H1 (cell line): ENCODE data around the gene RYK. TPM values are rescaled to one million over a fixed set of nuclear protein-coding genes. Genes with fewer than 3 reads are reported as not detected.

Experiments used
- CTCF ChIA-PET: fragments of 300-600 bp; sonication (Branson Sonifier 250); formaldehyde crosslinking; loops from one replicate; lab custom pipeline; 2021; ENCODE audit not compliant: partially characterized antibody; lab: Charles Lee
- POLR2A ChIA-PET: fragments of 300-600 bp; sonication (Branson Sonifier 250); formaldehyde crosslinking; loops from one replicate; lab custom pipeline; 2021; ENCODE audit warnings: inconsistent platforms; ENCODE audit not compliant: partially characterized antibody; lab: Charles Lee
- DNase-seq, 2 experiments: peaks; one replicate each; pipeline versions ENCODE4 v3.0.0 to v3.0.0-alpha.2; 2010 to 2022; ENCODE audit warnings: low spot score in 2 of 2, low read depth in 1 of 2, mixed read lengths in 1 of 2
- FAIRE-seq: peaks from 2 replicates; lab custom pipeline; 2011; peaks lifted over from hg19 to GRCh38; lab: Jason Lieb, UNC
- H2AFZ ChIP-seq: 2 replicates; pipeline ENCODE4 v1.8.1; 2012; ENCODE audit warnings: low read length, inconsistent platforms
- H2AK5ac ChIP-seq: 2 replicates; pipeline ENCODE4 v1.6.1; 2013; ENCODE audit warnings: low read depth, low read length
- H2BK120ac ChIP-seq: replicated peaks from 2 replicates; pipeline ENCODE3; 2013; ENCODE audit warnings: low read depth, low read length, inconsistent platforms
- H2BK12ac ChIP-seq: 2 replicates; pipeline ENCODE4 v1.6.1; 2013; ENCODE audit warnings: low read depth, low read length
- H2BK15ac ChIP-seq: 2 replicates; pipeline ENCODE4 v1.6.1; 2013; ENCODE audit warnings: low read length
- H2BK20ac ChIP-seq: 2 replicates; pipeline ENCODE4 v1.6.1; 2013; ENCODE audit warnings: low read length
- H2BK5ac ChIP-seq: 2 replicates; pipeline ENCODE4 v1.6.1; 2013; ENCODE audit warnings: low read depth, low read length
- H3K14ac ChIP-seq: 2 replicates; pipeline ENCODE4 v1.6.1; 2013; ENCODE audit warnings: inconsistent platforms; ENCODE audit not compliant: insufficient read length
- H3K18ac ChIP-seq: 2 replicates; pipeline ENCODE4 v1.6.1; 2013; ENCODE audit warnings: low read length; ENCODE audit errors: extremely low read depth
- H3K23ac ChIP-seq: 2 replicates; pipeline ENCODE4 v1.6.1; 2013; ENCODE audit warnings: inconsistent platforms; ENCODE audit not compliant: insufficient read length
- H3K23me2 ChIP-seq: 2 replicates; pipeline ENCODE4 v1.6.1; 2013; ENCODE audit warnings: low read depth, low read length
- H3K27ac ChIP-seq: 2 replicates; pipeline ENCODE4 v1.6.1; 2011; ENCODE audit warnings: low read depth, low read length, inconsistent platforms
- H3K27me3 ChIP-seq, 4 experiments: replicated peaks in 1 of 4; 1 replicate in 1 of 4; 2 replicates in 3 of 4; pipeline versions ENCODE4 v1.6.1 to v1.8.1; 2011 to 2013; ENCODE audit warnings: low read length in 3 of 4, mild to moderate bottlenecking in 3 of 4, inconsistent platforms in 2 of 4, mixed read lengths in 2 of 4, moderate library complexity in 1 of 4; ENCODE audit not compliant: control insufficient read depth in 3 of 4, insufficient read depth in 3 of 4; ENCODE audit errors: extremely low read depth in 1 of 4
- H3K36me3 ChIP-seq, 4 experiments: 2 replicates each; pipeline versions ENCODE4 v1.6.1 to v1.8.1; 2011 to 2013; ENCODE audit warnings: mild to moderate bottlenecking in 4 of 4, low read length in 3 of 4, moderate library complexity in 2 of 4, control low read depth in 1 of 4, inconsistent platforms in 1 of 4; ENCODE audit not compliant: insufficient read depth in 4 of 4, control insufficient read depth in 2 of 4
- H3K4ac ChIP-seq: replicated peaks from 2 replicates; pipeline ENCODE3; 2013; ENCODE audit warnings: low read length, low read depth, mixed read lengths, inconsistent platforms; ENCODE audit not compliant: insufficient read length
- H3K4me1 ChIP-seq, 4 experiments: replicated peaks in 1 of 4; 1 replicate in 1 of 4; 2 replicates in 3 of 4; pipeline versions ENCODE4 v1.6.1 to v1.8.1; 2011 to 2013; ENCODE audit warnings: low read length in 3 of 4, inconsistent platforms in 2 of 4, mixed read lengths in 1 of 4; ENCODE audit not compliant: insufficient read depth in 4 of 4, control insufficient read depth in 3 of 4
- H3K4me2 ChIP-seq, 2 experiments: 2 replicates each; pipeline versions ENCODE4 v1.6.1 to v1.8.1; 2011 to 2013; ENCODE audit warnings: low read depth in 2 of 2, low read length in 2 of 2, control low read depth in 1 of 2, inconsistent platforms in 1 of 2, mild to moderate bottlenecking in 1 of 2; ENCODE audit not compliant: insufficient read depth in 1 of 2
- H3K4me3 ChIP-seq, 4 experiments: fragments of 200-600, 300-600 bp in 1 of 4; sonication (generic), shearing (Covaris generic), sonication (Bioruptor Twin) in 1 of 4; 2 replicates each; pipeline versions ENCODE4 v1.5.1 to v1.8.1; 2011 to 2016; ENCODE audit warnings: low read length in 4 of 4, low read depth in 3 of 4, control low read depth in 2 of 4, inconsistent platforms in 2 of 4, mild to moderate bottlenecking in 2 of 4, mixed read lengths in 1 of 4, moderate library complexity in 1 of 4; ENCODE audit not compliant: insufficient read depth in 2 of 4; ENCODE audit errors: extremely low read depth in 1 of 4
- H3K56ac ChIP-seq: replicated peaks from 2 replicates; pipeline ENCODE3; 2013; ENCODE audit warnings: low read depth, mild to moderate bottlenecking, mixed read lengths, low read length, inconsistent platforms; ENCODE audit not compliant: insufficient read length
- H3K79me1 ChIP-seq: 2 replicates; pipeline ENCODE4 v1.6.1; 2013; ENCODE audit warnings: low read depth, low read length, control low read depth
- H3K79me2 ChIP-seq, 2 experiments: 2 replicates each; pipeline versions ENCODE4 v1.6.1 to v1.8.1; 2012 to 2013; ENCODE audit warnings: low read length in 2 of 2, mild to moderate bottlenecking in 2 of 2, inconsistent platforms in 1 of 2; ENCODE audit not compliant: insufficient read depth in 2 of 2, control insufficient read depth in 1 of 2
- H3K9ac ChIP-seq, 4 experiments: replicated peaks in 1 of 4; 1 replicate in 1 of 4; 2 replicates in 3 of 4; pipeline versions ENCODE4 v1.6.1 to v1.8.1; 2011 to 2013; ENCODE audit warnings: low read depth in 3 of 4, low read length in 3 of 4, control low read depth in 2 of 4, mild to moderate bottlenecking in 2 of 4, moderate library complexity in 2 of 4, inconsistent platforms in 1 of 4; ENCODE audit errors: extremely low read depth in 1 of 4
- H3K9me3 ChIP-seq, 2 experiments: 2 replicates each; pipeline versions ENCODE4 v1.6.1 to v1.8.1; 2012 to 2013; ENCODE audit warnings: mild to moderate bottlenecking in 2 of 2, moderate library complexity in 2 of 2, control low read depth in 1 of 2, inconsistent platforms in 1 of 2, low read depth in 1 of 2, low read length in 1 of 2, mixed read lengths in 1 of 2; ENCODE audit not compliant: insufficient read depth in 2 of 2
- H4K20me1 ChIP-seq, 2 experiments: replicated peaks in 1 of 2; 2 replicates each; pipeline versions ENCODE3 to v1.8.1; 2011 to 2013; ENCODE audit warnings: inconsistent platforms in 2 of 2, low read length in 2 of 2, mild to moderate bottlenecking in 1 of 2; ENCODE audit not compliant: insufficient read depth in 2 of 2, control insufficient read depth in 1 of 2
- H4K5ac ChIP-seq: 2 replicates; pipeline ENCODE4 v1.6.1; 2013; ENCODE audit warnings: low read length, low read depth, mixed read lengths, inconsistent platforms; ENCODE audit not compliant: insufficient read length
- H4K8ac ChIP-seq: 2 replicates; pipeline ENCODE4 v1.8.0; 2013; ENCODE audit warnings: mild to moderate bottlenecking, moderate library complexity, low read length, inconsistent platforms; ENCODE audit not compliant: insufficient read depth; ENCODE audit errors: extremely low read depth
- H4K91ac ChIP-seq: replicated peaks from 2 replicates; pipeline ENCODE3; 2013; ENCODE audit warnings: low read length, mixed read lengths, inconsistent platforms; ENCODE audit not compliant: insufficient read length
- ASH2L ChIP-seq: fragments of 200-600, 300-600 bp; sonication (generic); IDR thresholded peaks from one replicate; pipeline ENCODE4 v1.7.1; 2017; ENCODE audit warnings: low read length
- CEBPB ChIP-seq: IDR thresholded peaks from 2 replicates; pipeline ENCODE4 v1.6.1; 2012; ENCODE audit warnings: low read depth, low read length
- CHD1 ChIP-seq: IDR thresholded peaks from 2 replicates; pipeline ENCODE4 v1.6.1; 2012; ENCODE audit warnings: low read depth, low read length, improper control_type of control experiment
- CHD2 ChIP-seq: IDR thresholded peaks from 2 replicates; pipeline ENCODE4 v1.6.1; 2012; ENCODE audit warnings: low read length, improper control_type of control experiment
- CREB1 ChIP-seq: IDR thresholded peaks from 2 replicates; pipeline ENCODE4 v1.6.1; 2012; ENCODE audit warnings: inconsistent platforms
- CTBP2 ChIP-seq: IDR thresholded peaks from 2 replicates; pipeline ENCODE4 v1.7.0; 2011; ENCODE audit warnings: borderline replicate concordance, mild to moderate bottlenecking, moderate library complexity, mixed read lengths, low read length; ENCODE audit not compliant: insufficient read depth, insufficient read length
- KDM1A ChIP-seq: fragments of 200-600, 300-600 bp; sonication (generic); IDR thresholded peaks from 2 replicates; pipeline ENCODE4 v1.7.1; 2016; ENCODE audit warnings: mild to moderate bottlenecking, low read length, borderline replicate concordance
- MAX ChIP-seq: IDR thresholded peaks from 2 replicates; pipeline ENCODE4 v1.6.1; 2012; ENCODE audit warnings: inconsistent platforms
- NRF1 ChIP-seq: IDR thresholded peaks from 2 replicates; pipeline ENCODE4 v1.6.1; 2011; ENCODE audit warnings: mild to moderate bottlenecking, low read depth, low read length, improper control_type of control experiment
- PHF8 ChIP-seq: fragments of 200-600 bp; sonication (generic); conservative IDR thresholded peaks from 2 replicates; pipeline ENCODE4 v1.7.1; 2012; ENCODE audit warnings: low read depth, mild to moderate bottlenecking, inconsistent platforms, low read length, moderate library complexity
- POLR2A ChIP-seq, 2 experiments: IDR thresholded peaks; 1 replicate in 1 of 2; 2 replicates in 1 of 2; pipeline ENCODE4 v1.6.1; 2011; ENCODE audit warnings: low read depth in 2 of 2, low read length in 2 of 2, mild to moderate bottlenecking in 2 of 2; ENCODE audit errors: control extremely low read depth in 1 of 2
- POU5F1 ChIP-seq: IDR thresholded peaks from 2 replicates; pipeline ENCODE4 v1.6.1; 2011; ENCODE audit warnings: low read depth, mild to moderate bottlenecking, low read length, moderate library complexity
- RNF2 ChIP-seq: fragments of 200-900, 300-1000 bp; sonication (generic); IDR thresholded peaks from 2 replicates; pipeline ENCODE4 v1.7.1; 2016; ENCODE audit warnings: borderline replicate concordance, low read depth, mild to moderate bottlenecking, antibody characterized with exemption, low read length; ENCODE audit not compliant: poor library complexity, severe bottlenecking; ENCODE audit errors: missing control alignments
- RXRA ChIP-seq: IDR thresholded peaks from 2 replicates; pipeline ENCODE4 v1.6.1; 2011; ENCODE audit warnings: low read depth, mild to moderate bottlenecking, low read length, moderate library complexity; ENCODE audit not compliant: insufficient read depth
- WGBS, 2 experiments: shearing (Covaris generic) in 1 of 2; methylation state at CpG; one replicate each; pipeline versions ENCODE4 v1.1.6 to v1.1.7; 2013 to 2015; ENCODE audit warnings: low lambda C conversion rate in 2 of 2, mixed read lengths in 2 of 2, inconsistent platforms in 1 of 2, low coverage in 1 of 2, missing lambda C conversion rate in 1 of 2; ENCODE audit not compliant: insufficient replicate concordance in 2 of 2, insufficient coverage in 1 of 2, insufficient read length in 1 of 2; ENCODE audit errors: extremely low coverage in 1 of 2, missing lambda C conversion rate in 1 of 2; 5-methylcytosine and 5-hydroxymethylcytosine counted together
- polyA plus RNA-seq, 7 experiments: library from polyadenylated mRNA; depleted of rRNA in 3 of 7; stranded (reverse) in 5 of 7; unstranded in 2 of 7; fragments of >200 nt in 5 of 7; fragments of 200-250 nt in 2 of 7; gene quantifications; 1 replicate in 5 of 7; 2 replicates in 1 of 7; 4 replicates in 1 of 7; pipeline versions ENCODE4 v1.2.1 to v1.2.3, GENCODE V29; 2011 to 2013; ENCODE audit warnings: missing spikeins in 2 of 7, mixed read lengths in 2 of 7
- total RNA-seq: library from RNA; stranded (reverse); fragmentation: NEBNext Ultra II Directional; extraction: Animal tissue kit (Norgen Biotek cat#: 25700); gene quantifications from 2 replicates; pipeline ENCODE4 v1.2.1, GENCODE V29; 2021

Gene RYK
- total and polyA plus RNA-seq, 2 of the 8 experiments (the other 6 are each of a cell fraction or from before 2014, with no cell fraction given): 30.5 to 63.8 TPM

- no peak for TF ChIP-seq KDM1A
- TF ChIP-seq CEBPB: no peak
- TF ChIP-seq NRF1: no peak
- no peak for TF ChIP-seq POLR2A (IDR thresholded peaks at IDR 0.05; ENCODE audit: control extremely low read depth in 1 of 2, low read depth in 2 of 2, low read length in 2 of 2)
- TF ChIP-seq ASH2L: no peak
- no peak for TF ChIP-seq RNF2
- no peak for TF ChIP-seq CHD1
- no peak for TF ChIP-seq CREB1
- no peak for TF ChIP-seq CTBP2
- no peak for TF ChIP-seq CHD2
- TF ChIP-seq PHF8: no peak
- TF ChIP-seq RXRA: no peak
- no peak for TF ChIP-seq MAX
- no peak for TF ChIP-seq POU5F1
- Histone ChIP-seq H2BK15ac (no peak overlapping the region), H2AK5ac (no peak overlapping the region), H4K8ac (no peak overlapping the region; the same call in 1 of the 2 replicates), H4K91ac (no peak overlapping the region), H3K79me1 (no peaks in the 10 kb centered on the region; the same call in 1 of the 2 replicates), H3K23me2 (no peaks in the 10 kb centered on the region), H3K36me3 (peaks cover 0 to 2% (median 0%) of the 10 kb centered on the region in 4 experiments; a peak in 1 of 8 replicates), H3K27ac (no peak overlapping the region), H2BK12ac (no peak overlapping the region), H4K5ac (no peak overlapping the region), H3K79me2 (no peaks in the 10 kb centered on the region), H2BK20ac (no peak overlapping the region), H3K23ac (no peak overlapping the region), H3K4me1 (no peaks in the 10 kb centered on the region), H2BK5ac (no peak overlapping the region), H3K4ac (no peak overlapping the region), H2BK120ac (no peak overlapping the region), H4K20me1 (peaks cover 0 to 2% of the 10 kb centered on the region in 2 experiments), H3K27me3 (no peaks in the 10 kb centered on the region), H3K9ac (no peak overlapping the region), H3K18ac (no peak overlapping the region), H3K4me2 (no peak overlapping the region), H3K4me3 (no peak overlapping the region), H3K14ac (no peak overlapping the region), H3K56ac (no peak overlapping the region), H3K9me3 (no peaks in the 10 kb centered on the region), H2AFZ (no peak overlapping the region)
- no peak for FAIRE-seq
- CTCF ChIA-PET: interaction anchor here (0.7 to 2.6 kb wide), 7 partner anchors 9 to 218 kb away, joined by 3 to 16 read pairs (median 3); no protein-coding TSS in a partner anchor
- POLR2A ChIA-PET: no interaction called here
- 91% methylated on average over 3 of the region's 3 CpGs; no CpG with 5 or more reads in 1 of the 2 experiments for WGBS, 2 experiments
- DNase-seq: no peak
Observed at GRCh38 chr3:134148534-134148933, 102.1 kb downstream of the RYK start.
